ENCODE data around the gene PNP. TPM values are rescaled to one million over a fixed set of nuclear protein-coding genes. Genes with fewer than 3 reads are reported as not detected.

The PNP gene
- total and polyA plus RNA-seq, 9 donors: 3.4 to 23.0 (median 7.5) TPM

DNA sequence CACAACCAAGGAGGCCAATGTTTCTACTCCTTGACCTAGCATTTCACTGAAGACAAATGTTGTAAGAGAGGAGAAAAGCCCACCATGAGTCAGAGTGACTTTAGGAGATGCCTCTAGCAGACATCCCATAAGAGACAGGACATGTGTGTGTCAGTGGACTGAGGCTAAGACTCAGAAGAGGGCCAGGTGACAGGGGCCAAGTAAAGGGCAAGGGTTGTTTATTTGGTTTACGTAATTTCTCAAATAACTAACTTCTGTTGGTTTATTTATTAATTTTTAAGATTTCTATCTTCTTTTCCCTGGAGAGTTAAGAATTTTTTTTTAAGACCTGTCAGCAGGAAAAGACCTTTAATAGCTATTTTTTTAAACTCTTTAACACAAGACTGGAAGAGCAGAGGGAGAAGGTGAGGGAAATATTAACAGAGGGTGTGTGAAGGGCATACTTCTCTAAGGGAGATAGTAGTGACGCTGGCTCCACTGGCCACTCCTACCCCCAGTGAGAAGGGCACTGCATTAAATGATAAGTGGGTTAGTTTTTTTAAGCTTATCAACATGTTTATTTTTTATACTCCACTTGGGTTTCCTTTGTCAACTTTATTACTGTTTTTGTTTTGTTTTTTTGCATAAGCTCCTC is 3.4 kb downstream of the PNP start:
- Histone ChIP-seq H3K4me3 (no peak overlapping the region), H3K27me3 (no peaks in the 10 kb centered on the region), H3K27ac (no peak overlapping the region), H3K9me3 (no peaks in the 10 kb centered on the region), H3K4me1 (ENCODE audit: insufficient read depth) (peaks cover 2% of the 10 kb centered on the region), H3K36me3 (no peaks in the 10 kb centered on the region)
- WGBS, 3 donors: 77 to 92% (median 81%) methylated on average over 2 of the region's 2 CpGs
- TF ChIP-seq EP300 (IDR thresholded peaks at IDR 0.05): no peak
- TF ChIP-seq POLR2A (IDR thresholded peaks at IDR 0.05): no peak
- TF ChIP-seq, protein P1, sequence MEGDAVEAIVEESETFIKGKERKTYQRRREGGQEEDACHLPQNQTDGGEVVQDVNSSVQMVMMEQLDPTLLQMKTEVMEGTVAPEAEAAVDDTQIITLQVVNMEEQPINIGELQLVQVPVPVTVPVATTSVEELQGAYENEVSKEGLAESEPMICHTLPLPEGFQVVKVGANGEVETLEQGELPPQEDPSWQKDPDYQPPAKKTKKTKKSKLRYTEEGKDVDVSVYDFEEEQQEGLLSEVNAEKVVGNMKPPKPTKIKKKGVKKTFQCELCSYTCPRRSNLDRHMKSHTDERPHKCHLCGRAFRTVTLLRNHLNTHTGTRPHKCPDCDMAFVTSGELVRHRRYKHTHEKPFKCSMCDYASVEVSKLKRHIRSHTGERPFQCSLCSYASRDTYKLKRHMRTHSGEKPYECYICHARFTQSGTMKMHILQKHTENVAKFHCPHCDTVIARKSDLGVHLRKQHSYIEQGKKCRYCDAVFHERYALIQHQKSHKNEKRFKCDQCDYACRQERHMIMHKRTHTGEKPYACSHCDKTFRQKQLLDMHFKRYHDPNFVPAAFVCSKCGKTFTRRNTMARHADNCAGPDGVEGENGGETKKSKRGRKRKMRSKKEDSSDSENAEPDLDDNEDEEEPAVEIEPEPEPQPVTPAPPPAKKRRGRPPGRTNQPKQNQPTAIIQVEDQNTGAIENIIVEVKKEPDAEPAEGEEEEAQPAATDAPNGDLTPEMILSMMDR (IDR thresholded peaks at IDR 0.05): no peak
- DNase-seq: no peak
- intact Hi-C loops (cut with DNase I): no loop called here

DNA sequence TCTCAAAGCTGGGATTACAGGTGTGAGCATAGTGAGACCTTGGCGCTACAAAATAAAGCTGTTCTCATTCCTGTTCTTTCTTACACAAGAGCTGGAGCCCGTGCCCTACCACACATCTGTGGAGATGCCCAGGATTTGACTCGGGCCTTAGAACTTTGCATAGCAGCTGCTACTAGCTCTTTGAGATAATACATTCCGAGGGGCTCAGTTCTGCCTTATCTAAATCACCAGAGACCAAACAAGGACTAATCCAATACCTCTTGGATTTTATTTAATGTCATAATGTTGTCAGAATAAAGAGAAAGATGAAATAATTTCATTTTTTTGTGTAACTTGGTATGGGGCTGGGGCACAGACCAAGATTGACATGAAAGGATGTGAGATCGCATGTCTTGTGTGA is 7.6 kb downstream of the PNP start:
- no peaks in the 10 kb centered on the region for H3K27me3 ChIP-seq
- 85 to 90% (median 85%) methylated on average over 5 of the region's 5 CpGs for WGBS, 3 donors
- H3K27ac ChIP-seq: no peak overlapping the region
- H3K4me1 ChIP-seq (ENCODE audit: insufficient read depth): no peaks in the 10 kb centered on the region
- no peaks in the 10 kb centered on the region for H3K36me3 ChIP-seq
- TF ChIP-seq POLR2A (IDR thresholded peaks at IDR 0.05) (no peak), EP300 (IDR thresholded peaks at IDR 0.05) (no peak)
- TF ChIP-seq, protein P1 (IDR thresholded peaks at IDR 0.05): no peak
- intact Hi-C loops (cut with DNase I): no loop called here
- H3K4me3 ChIP-seq: no peak overlapping the region
- no peaks in the 10 kb centered on the region for H3K9me3 ChIP-seq
- no peak for DNase-seq

DNA sequence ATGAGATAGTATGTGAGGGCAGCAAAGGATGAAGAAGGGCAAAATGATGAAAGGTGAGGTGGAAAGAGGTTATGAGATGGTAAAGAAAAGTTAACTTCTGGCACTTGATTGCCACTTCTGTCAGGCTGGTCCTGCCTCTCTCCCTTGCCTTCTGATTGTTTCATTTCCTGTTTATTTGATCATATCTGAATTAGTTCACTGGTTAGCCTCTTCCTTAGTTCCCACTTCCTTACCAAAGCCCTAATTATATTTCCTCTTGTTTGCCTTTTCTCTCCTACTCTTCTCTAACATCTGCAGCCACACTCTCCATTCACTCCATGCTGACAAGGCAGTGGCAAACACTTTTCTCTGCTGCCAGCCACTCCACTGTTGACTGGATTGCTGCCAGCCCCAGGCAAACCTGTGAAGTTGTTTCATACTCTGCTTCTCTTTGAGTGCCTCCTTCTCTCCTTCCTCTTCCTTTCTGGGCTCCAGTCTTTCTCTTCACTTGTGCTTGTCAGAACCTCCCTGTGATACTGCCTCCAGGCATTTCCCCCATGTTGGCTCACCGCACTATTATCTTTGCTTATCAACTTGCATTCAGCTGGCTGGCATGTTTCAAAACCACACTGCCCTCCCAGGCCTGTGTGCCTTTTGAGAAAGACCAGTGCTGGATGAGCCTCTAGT is 8.1 kb downstream of the PNP start:
- TF ChIP-seq EP300 (IDR thresholded peaks at IDR 0.05) (no peak), POLR2A (IDR thresholded peaks at IDR 0.05) (no peak)
- TF ChIP-seq, protein P1 (IDR thresholded peaks at IDR 0.05): no peak
- H3K4me3 ChIP-seq: no peak overlapping the region
- WGBS, 3 donors: 14 to 54% (median 22%) methylated on average over 1 of the region's 1 CpG
- no peaks in the 10 kb centered on the region for H3K36me3 ChIP-seq
- intact Hi-C loops (cut with DNase I): no loop called here
- no peaks in the 10 kb centered on the region for H3K27me3 ChIP-seq
- no peaks in the 10 kb centered on the region for H3K9me3 ChIP-seq
- no peaks in the 10 kb centered on the region for H3K4me1 ChIP-seq (ENCODE audit: insufficient read depth)
- DNase-seq: no peak
- H3K27ac ChIP-seq: no peak overlapping the region

DNA sequence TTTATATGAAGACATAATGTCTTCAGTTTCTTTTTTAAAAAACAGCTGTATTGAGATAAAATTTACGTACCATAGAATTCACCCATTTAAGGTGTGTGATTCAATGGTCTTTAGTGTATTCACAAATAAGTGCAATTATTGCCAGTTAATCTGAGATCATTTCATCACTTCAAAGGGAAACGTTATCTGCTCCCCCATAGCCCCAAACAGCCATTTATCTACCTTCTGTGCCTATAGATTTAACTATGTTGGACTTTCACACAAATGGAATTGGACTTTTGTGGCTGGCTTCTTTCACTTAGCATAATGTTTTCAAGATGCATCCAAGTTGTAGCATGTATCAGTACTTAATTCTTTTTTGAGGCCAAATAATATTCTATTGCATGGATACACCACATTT is 9.7 kb downstream of the PNP start:
- WGBS, 3 donors: 81 to 92% (median 85%) methylated on average over 2 of the region's 2 CpGs
- intact Hi-C loops (cut with DNase I): no loop called here
- TF ChIP-seq POLR2A (IDR thresholded peaks at IDR 0.05): no peak
- TF ChIP-seq EP300 (IDR thresholded peaks at IDR 0.05): no peak
- TF ChIP-seq, protein P1 (IDR thresholded peaks at IDR 0.05): no peak

More for the DNA sequence above, 9.7 kb downstream of the PNP start:
- no peak overlapping the region for H3K27ac ChIP-seq
- H3K9me3 ChIP-seq: no peaks in the 10 kb centered on the region
- H3K27me3 ChIP-seq: no peaks in the 10 kb centered on the region
- DNase-seq: no peak
- H3K4me3 ChIP-seq: no peak overlapping the region
- H3K4me1 ChIP-seq (ENCODE audit: insufficient read depth): no peaks in the 10 kb centered on the region
- no peaks in the 10 kb centered on the region for H3K36me3 ChIP-seq
